ENCODE data around the gene FMNL2.

- TF ChIP-seq, protein P1, sequence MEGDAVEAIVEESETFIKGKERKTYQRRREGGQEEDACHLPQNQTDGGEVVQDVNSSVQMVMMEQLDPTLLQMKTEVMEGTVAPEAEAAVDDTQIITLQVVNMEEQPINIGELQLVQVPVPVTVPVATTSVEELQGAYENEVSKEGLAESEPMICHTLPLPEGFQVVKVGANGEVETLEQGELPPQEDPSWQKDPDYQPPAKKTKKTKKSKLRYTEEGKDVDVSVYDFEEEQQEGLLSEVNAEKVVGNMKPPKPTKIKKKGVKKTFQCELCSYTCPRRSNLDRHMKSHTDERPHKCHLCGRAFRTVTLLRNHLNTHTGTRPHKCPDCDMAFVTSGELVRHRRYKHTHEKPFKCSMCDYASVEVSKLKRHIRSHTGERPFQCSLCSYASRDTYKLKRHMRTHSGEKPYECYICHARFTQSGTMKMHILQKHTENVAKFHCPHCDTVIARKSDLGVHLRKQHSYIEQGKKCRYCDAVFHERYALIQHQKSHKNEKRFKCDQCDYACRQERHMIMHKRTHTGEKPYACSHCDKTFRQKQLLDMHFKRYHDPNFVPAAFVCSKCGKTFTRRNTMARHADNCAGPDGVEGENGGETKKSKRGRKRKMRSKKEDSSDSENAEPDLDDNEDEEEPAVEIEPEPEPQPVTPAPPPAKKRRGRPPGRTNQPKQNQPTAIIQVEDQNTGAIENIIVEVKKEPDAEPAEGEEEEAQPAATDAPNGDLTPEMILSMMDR (IDR thresholded peaks at IDR 0.05), result no peak
- no peak for TF ChIP-seq POLR2A (IDR thresholded peaks at IDR 0.05)
Observed at GRCh38 chr2:152477347-152478092, 142.5 kb downstream of the FMNL2 start.

Measured in heart left ventricle (tissue), 13 donors.